Lung (tissue), 12 donors: ENCODE data around the gene TAPBPL. TPM values are rescaled to one million over a fixed set of nuclear protein-coding genes. Genes with fewer than 3 reads are reported as not detected.

Experiments
- ATAC-seq: fragments of 200-7000 bp; cut with Tn5 transposase; one replicate; pipeline ENCODE4 v1.9.1; 2020; ENCODE audit warnings: moderate number of reproducible peaks; ENCODE audit not compliant: insufficient read depth, low FRiP score
- DNase-seq, 3 donors: peaks; one replicate each; pipeline ENCODE4 v3.0.0-alpha.2; 2013 to 2017
- H3K27ac ChIP-seq, 2 donors: one replicate each; pipeline ENCODE4 v1.5.1; 2013; ENCODE audit warnings: mild to moderate bottlenecking in 2 of 2, moderate library complexity in 2 of 2, control low read depth in 1 of 2, inconsistent platforms in 1 of 2, low read depth in 1 of 2, low read length in 1 of 2
- H3K27me3 ChIP-seq, 3 donors: one replicate each; pipeline ENCODE4 v1.5.1; 2013; ENCODE audit warnings: low read length in 2 of 3; ENCODE audit not compliant: control insufficient read depth in 3 of 3, insufficient read depth in 3 of 3
- H3K36me3 ChIP-seq, 4 donors: one replicate each; pipeline ENCODE4 v1.5.1; 2013; ENCODE audit warnings: low read length in 4 of 4, mild to moderate bottlenecking in 1 of 4, moderate library complexity in 1 of 4; ENCODE audit not compliant: control insufficient read depth in 4 of 4, insufficient read depth in 4 of 4
- H3K4me1 ChIP-seq, 5 donors: one replicate each; pipeline ENCODE4 v1.5.1; 2013; ENCODE audit warnings: low read length in 5 of 5, mild to moderate bottlenecking in 2 of 5, moderate library complexity in 1 of 5; ENCODE audit not compliant: control insufficient read depth in 5 of 5, insufficient read depth in 5 of 5
- H3K4me3 ChIP-seq: one replicate; pipeline ENCODE4 v1.5.1; 2013; ENCODE audit warnings: mild to moderate bottlenecking, control low read depth, moderate library complexity
- H3K9ac ChIP-seq, 2 donors: one replicate each; pipeline ENCODE4 v1.5.1; 2013; ENCODE audit warnings: low read length in 2 of 2, control low read depth in 1 of 2; ENCODE audit not compliant: insufficient read depth in 1 of 2
- H3K9me3 ChIP-seq, 4 donors: one replicate each; pipeline ENCODE4 v1.5.1; 2013; ENCODE audit warnings: low read length in 3 of 4, mild to moderate bottlenecking in 1 of 4, moderate library complexity in 1 of 4; ENCODE audit not compliant: control insufficient read depth in 4 of 4, insufficient read depth in 3 of 4
- WGBS, 2 donors: extraction: QIAGEN DNeasy Blood & Tissue Kit; methylation state at CpG; one replicate each; pipeline ENCODE4 v1.1.7; 2013; 5-methylcytosine and 5-hydroxymethylcytosine counted together
- polyA plus RNA-seq, 2 donors: library from polyadenylated mRNA; stranded (reverse); fragments of 200-250 nt; gene quantifications; one replicate each; pipeline ENCODE4 v1.2.1, GENCODE V29; 2013
- total RNA-seq, 2 donors: library from RNA; depleted of rRNA in 1 of 2; stranded (reverse); fragments of >200 nt in 1 of 2; gene quantifications; one replicate each; pipeline ENCODE4 v1.2.1, GENCODE V29; 2014 to 2021
- TF ChIP-seq, protein P1 (sequence below): IDR thresholded peaks from 2 replicates; pipeline ENCODE4 v1.5.1; 2012; ENCODE audit warnings: mild to moderate bottlenecking; ENCODE audit errors: control extremely low read depth, extremely low read depth
- donor health status: control.
- donor health status: control.
- donor health status: Bipolar disorder and iron deficiency.
- donor health status: healthy.
- donor health status: DM: yes; HTN: yes; CAD: no.

The TAPBPL gene
- total and polyA plus RNA-seq, 4 donors, result 11.2 to 28.2 (median 27.1) TPM

DNA sequence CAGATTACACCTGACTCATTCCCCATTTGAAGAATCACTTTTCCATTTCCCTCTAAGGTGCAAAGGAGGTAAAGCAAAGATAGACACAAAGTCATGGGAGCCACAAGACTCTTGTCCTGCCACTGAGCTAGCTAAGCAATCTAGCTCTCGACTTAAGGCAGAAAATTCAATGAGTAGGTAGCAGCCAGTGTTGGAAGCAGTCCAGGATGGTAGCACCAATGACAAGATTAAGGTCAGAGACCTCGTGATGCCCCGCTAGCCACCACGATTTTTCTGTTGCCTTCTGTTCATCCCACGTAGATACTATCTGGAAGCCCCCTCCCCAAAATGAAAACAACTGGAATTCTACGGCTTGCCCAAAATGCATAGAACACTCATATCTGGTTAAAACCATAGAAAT is 17.2 kb downstream of the TAPBPL start:
- TF ChIP-seq, protein P1, sequence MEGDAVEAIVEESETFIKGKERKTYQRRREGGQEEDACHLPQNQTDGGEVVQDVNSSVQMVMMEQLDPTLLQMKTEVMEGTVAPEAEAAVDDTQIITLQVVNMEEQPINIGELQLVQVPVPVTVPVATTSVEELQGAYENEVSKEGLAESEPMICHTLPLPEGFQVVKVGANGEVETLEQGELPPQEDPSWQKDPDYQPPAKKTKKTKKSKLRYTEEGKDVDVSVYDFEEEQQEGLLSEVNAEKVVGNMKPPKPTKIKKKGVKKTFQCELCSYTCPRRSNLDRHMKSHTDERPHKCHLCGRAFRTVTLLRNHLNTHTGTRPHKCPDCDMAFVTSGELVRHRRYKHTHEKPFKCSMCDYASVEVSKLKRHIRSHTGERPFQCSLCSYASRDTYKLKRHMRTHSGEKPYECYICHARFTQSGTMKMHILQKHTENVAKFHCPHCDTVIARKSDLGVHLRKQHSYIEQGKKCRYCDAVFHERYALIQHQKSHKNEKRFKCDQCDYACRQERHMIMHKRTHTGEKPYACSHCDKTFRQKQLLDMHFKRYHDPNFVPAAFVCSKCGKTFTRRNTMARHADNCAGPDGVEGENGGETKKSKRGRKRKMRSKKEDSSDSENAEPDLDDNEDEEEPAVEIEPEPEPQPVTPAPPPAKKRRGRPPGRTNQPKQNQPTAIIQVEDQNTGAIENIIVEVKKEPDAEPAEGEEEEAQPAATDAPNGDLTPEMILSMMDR, result no peak
- DNase-seq, result no peak
- Histone ChIP-seq H3K9ac (no peak overlapping the region), H3K4me1 (peaks cover 4 to 12% (median 7%) of the 10 kb centered on the region in 5 donors), H3K27ac (no peak overlapping the region), H3K4me3 (no peak overlapping the region), H3K36me3 (peaks cover 0 to 16% (median 14%) of the 10 kb centered on the region in 4 donors), H3K9me3 (no peaks in the 10 kb centered on the region), H3K27me3 (no peaks in the 10 kb centered on the region)
- WGBS, 2 donors, result 76 to 80% methylated on average over 6 of the region's 6 CpGs
- no peak for ATAC-seq

DNA sequence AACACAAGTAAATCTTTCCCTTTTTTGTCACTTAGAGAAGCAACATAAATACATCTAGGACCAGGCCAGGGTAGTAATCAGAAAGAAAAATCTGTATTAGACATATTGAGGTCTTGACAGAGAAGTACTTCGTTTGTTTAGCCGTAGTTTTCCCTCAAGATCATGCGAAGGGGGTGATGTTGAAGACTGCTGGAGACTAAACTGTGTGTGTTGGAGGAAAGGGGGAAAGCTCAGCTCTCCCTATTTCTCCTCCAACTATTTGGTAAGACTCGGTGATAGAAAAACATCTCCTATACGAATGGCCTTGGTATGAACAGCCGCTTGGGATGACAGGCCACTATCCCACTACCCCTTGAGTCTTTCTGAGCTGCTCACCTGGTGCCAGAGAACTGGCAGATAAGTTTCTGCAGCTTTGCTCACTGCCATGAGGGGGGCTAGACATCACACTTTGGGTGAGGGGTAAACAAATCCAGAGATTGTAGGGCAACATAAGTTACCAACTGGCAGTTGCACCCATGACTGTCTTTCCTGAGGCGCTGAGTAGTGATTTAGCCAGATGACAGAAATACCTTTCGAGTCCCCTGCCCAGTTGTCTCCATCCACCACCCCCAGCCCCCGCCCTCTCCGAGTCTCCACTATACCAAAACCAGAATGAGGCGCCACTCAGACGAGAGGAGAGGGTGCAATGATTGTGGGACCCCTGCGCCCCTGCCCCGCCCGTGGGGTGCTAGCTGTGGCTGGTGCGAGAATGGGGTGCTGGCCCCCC is 17.9 kb downstream of the TAPBPL start:
- Histone ChIP-seq H3K9ac (peak overlapping the region; percentile 27 to 60), H3K4me3 (peak overlapping the region; percentile 58), H3K4me1 (peaks cover 4 to 12% (median 7%) of the 10 kb centered on the region in 5 donors), H3K27me3 (no peaks in the 10 kb centered on the region), H3K9me3 (no peaks in the 10 kb centered on the region), H3K27ac (peak overlapping the region; percentile 86 to 91), H3K36me3 (peaks cover 0 to 9% (median 7%) of the 10 kb centered on the region in 4 donors)
- 26 to 30% methylated on average over 16 of the region's 16 CpGs for WGBS, 2 donors
- DNase-seq (no peak), ATAC-seq (no peak)
- TF ChIP-seq, protein P1, result no peak

DNA sequence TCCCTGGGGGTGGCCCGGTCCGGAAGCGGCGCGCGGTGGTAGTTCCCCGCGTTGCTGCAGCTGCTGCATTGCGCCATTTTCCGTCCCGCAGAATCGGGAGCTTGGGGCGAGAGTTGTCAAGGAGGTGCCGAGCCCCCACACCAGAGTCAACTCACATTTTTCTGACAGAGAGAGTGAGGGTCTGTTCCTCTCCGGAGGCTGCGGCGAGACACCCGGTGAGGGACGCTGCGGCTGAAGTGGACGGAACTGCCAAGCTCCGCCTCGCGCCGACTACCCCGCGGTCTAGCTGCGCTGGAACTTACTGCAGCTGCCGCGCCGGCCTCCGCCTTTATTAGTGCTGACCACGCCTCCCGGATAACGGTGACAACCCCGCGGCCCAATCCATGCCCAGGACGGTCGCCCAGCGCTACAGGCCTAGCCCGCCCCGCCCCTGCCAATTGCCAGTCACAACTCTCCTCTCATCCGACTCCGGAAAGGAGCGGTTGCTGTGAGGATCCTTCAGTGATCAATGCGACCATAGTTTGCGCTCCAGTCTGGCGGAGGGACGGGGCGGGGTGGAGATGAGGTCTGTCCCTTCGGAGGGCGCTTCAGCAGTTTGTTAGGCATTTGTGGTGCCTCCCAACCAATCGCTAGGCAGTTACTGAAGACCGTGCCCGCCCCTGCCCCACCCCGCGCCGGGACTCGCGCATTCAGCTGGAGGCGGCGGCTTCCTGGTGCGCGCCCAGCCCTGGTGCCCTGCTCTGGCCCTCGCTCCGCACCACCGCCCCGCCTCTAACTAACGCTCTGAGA is 18.7 kb downstream of the TAPBPL start, which contains the start of gene VAMP1:
Gene VAMP1 (minus strand): TSS at position 303 of the 789 bp plus-strand sequence. CDS start 146 bp downstream, at position 157.
- H3K9ac ChIP-seq, result peak within 1 kb of the TSS; percentile 27 to 87
- H3K27me3 ChIP-seq, result no peaks in the 10 kb centered on the region
- H3K36me3 ChIP-seq, result peaks cover 0 to 8% (median 5%) of the 10 kb centered on the region in 4 donors
- 0% methylated on average over 69 of the region's 69 CpGs for WGBS, 2 donors
- peak within 1 kb of the TSS; percentile 58 for H3K4me3 ChIP-seq
- DNase-seq (peak; percentile 98 to 99 (median 99)), ATAC-seq (peak; percentile 96)
- TF ChIP-seq, protein P1, result no peak
- H3K9me3 ChIP-seq, result no peaks in the 10 kb centered on the region
- H3K27ac ChIP-seq, result peak within 1 kb of the TSS; percentile 86 to 91
- peaks cover 4 to 12% (median 7%) of the 10 kb centered on the region in 5 donors for H3K4me1 ChIP-seq
